ENCODE results near the gene NFIC. TPM values are rescaled to one million over a fixed set of nuclear protein-coding genes. Genes with fewer than 3 reads are reported as not detected.

NFIC gene
- polyA plus RNA-seq, 2 donors, result 15.4 to 48.1 TPM

DNA sequence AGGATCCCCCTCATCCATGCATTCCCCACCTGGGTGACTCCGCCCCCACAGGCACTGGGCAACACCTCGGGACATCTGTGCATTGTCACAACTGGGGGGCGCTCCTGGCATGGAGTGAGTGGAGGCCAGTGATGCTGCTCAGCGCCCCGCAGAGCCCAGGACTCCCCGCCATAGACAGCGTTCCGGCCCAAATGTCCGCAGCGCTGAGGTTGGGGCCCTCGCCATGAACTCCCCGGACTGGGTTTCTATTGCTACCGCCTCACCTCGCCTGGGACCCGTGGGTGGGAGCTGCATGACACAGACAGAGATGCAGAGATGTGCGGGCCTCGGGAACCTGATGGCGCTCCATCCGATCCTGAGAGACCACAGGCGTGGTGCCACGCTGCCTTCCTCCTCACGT, 144.3 kb downstream of the NFIC start:
- Histone ChIP-seq H3K4me3 (ENCODE audit: low read depth in 1 of 2, low read length in 2 of 2) (no peak overlapping the region), H3K9me3 (ENCODE audit: control insufficient read depth in 2 of 2, insufficient read depth in 1 of 2, low read depth in 1 of 2, low read length in 1 of 2) (peaks cover 0 to 2% of the 10 kb centered on the region in 2 donors), H3K36me3 (ENCODE audit: control insufficient read depth in 2 of 2, insufficient read depth in 2 of 2, low read length in 1 of 2) (peaks cover 4 to 15% of the 10 kb centered on the region in 2 donors), H3K4me1 (ENCODE audit: control insufficient read depth in 2 of 2, insufficient read depth in 2 of 2, low read length in 1 of 2) (peaks cover 7 to 29% of the 10 kb centered on the region in 2 donors), H3K27ac (ENCODE audit: low read depth in 2 of 2, low read length in 1 of 2) (no peak overlapping the region), H3K27me3 (ENCODE audit: control insufficient read depth in 1 of 2, insufficient read depth in 2 of 2, low read length in 2 of 2) (no peaks in the 10 kb centered on the region)
- WGBS, 2 donors, result 87 to 88% methylated on average over 22 of the region's 22 CpGs

DNA sequence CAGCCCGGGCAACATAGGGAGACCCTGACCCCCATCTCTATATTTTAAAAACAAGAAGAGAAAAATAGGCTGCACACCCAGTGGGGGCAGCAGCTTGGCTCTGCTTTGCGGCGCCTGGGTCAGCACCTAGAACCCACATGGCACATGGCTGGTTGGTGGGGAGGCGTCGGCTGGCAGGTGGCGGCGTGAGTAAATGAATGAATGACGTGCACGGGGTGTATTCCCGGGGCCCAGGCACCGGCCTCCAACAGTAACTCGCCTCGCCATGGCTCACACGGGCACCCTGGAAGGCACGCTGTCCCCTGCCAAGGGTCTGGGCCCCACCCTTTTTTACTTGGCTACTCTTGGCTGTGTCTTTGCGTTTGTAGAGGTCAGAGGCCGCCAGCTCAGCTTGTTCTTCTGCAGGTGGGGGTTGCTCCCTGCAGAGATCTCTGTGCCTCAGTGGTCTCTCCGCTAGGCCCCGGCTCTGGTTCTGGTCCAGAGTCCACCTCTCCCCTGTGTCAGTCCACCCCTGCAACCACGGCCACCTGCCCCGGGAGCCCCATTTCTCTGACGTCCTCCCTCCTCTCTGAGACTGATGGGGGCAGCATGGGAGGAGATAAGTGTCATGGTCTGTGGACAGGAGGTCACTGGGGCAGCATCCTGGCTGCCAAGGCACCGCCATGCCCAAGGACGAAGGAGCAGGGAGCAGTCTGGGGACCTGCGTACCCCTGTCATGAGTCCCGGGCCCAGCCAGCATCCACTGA, 145.3 kb downstream of the NFIC start:
- WGBS, 2 donors, result 80 to 83% methylated on average over 26 of the region's 26 CpGs
- peaks cover 7 to 33% of the 10 kb centered on the region in 2 donors for H3K4me1 ChIP-seq (ENCODE audit: control insufficient read depth in 2 of 2, insufficient read depth in 2 of 2, low read length in 1 of 2)

DNA sequence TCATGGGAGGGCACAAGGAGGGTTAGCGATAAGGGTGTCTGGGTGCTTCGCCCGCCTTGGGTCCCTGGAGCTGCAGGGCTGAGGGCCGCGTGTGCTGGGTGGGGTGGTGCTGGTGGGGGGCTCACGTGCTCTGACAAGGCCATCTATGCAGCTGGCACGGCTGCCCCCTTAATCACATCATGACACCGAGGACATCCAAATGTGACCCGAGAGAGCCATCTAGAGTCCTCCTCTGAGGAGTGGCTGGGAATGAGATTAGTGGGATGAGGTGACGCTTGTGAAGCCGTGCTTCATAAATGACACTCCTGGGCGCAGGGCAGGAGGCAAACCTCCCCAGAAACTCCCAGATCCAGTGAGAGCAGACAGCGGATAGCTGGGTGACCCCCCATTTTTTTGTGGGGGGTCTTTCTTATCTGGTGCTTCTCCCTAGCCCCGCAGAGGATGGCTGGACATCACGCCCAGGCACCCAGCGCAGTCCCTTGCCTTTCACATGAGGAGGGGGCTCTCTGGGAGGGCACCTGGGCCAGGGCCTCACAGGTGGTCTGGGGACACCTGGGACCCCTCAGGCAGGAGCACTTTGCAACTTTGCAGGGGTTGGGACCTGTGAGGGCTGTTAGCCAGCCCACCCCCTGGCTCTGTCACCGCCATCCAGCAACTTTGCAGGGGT, 146.3 kb downstream of the NFIC start:
- Histone ChIP-seq H3K4me1 (ENCODE audit: control insufficient read depth in 2 of 2, insufficient read depth in 2 of 2, low read length in 1 of 2) (peaks cover 6 to 28% of the 10 kb centered on the region in 2 donors), H3K36me3 (ENCODE audit: control insufficient read depth in 2 of 2, insufficient read depth in 2 of 2, low read length in 1 of 2) (peaks cover 4 to 15% of the 10 kb centered on the region in 2 donors), H3K9me3 (ENCODE audit: control insufficient read depth in 2 of 2, insufficient read depth in 1 of 2, low read depth in 1 of 2, low read length in 1 of 2) (no peaks in the 10 kb centered on the region), H3K27me3 (ENCODE audit: control insufficient read depth in 1 of 2, insufficient read depth in 2 of 2, low read length in 2 of 2) (no peaks in the 10 kb centered on the region), H3K27ac (ENCODE audit: low read depth in 2 of 2, low read length in 1 of 2) (no peak overlapping the region), H3K4me3 (ENCODE audit: low read depth in 1 of 2, low read length in 2 of 2) (no peak overlapping the region)
- 89 to 90% methylated on average over 17 of the region's 17 CpGs for WGBS, 2 donors

More for the DNA sequence above, 145.3 kb downstream of the NFIC start:
- H3K27ac ChIP-seq (ENCODE audit: low read depth in 2 of 2, low read length in 1 of 2), result no peak overlapping the region
- H3K9me3 ChIP-seq (ENCODE audit: control insufficient read depth in 2 of 2, insufficient read depth in 1 of 2, low read depth in 1 of 2, low read length in 1 of 2), result no peaks in the 10 kb centered on the region
- peaks cover 4 to 15% of the 10 kb centered on the region in 2 donors for H3K36me3 ChIP-seq (ENCODE audit: control insufficient read depth in 2 of 2, insufficient read depth in 2 of 2, low read length in 1 of 2)
- no peak overlapping the region for H3K4me3 ChIP-seq (ENCODE audit: low read depth in 1 of 2, low read length in 2 of 2)
- H3K27me3 ChIP-seq (ENCODE audit: control insufficient read depth in 1 of 2, insufficient read depth in 2 of 2, low read length in 2 of 2), result no peaks in the 10 kb centered on the region

DNA sequence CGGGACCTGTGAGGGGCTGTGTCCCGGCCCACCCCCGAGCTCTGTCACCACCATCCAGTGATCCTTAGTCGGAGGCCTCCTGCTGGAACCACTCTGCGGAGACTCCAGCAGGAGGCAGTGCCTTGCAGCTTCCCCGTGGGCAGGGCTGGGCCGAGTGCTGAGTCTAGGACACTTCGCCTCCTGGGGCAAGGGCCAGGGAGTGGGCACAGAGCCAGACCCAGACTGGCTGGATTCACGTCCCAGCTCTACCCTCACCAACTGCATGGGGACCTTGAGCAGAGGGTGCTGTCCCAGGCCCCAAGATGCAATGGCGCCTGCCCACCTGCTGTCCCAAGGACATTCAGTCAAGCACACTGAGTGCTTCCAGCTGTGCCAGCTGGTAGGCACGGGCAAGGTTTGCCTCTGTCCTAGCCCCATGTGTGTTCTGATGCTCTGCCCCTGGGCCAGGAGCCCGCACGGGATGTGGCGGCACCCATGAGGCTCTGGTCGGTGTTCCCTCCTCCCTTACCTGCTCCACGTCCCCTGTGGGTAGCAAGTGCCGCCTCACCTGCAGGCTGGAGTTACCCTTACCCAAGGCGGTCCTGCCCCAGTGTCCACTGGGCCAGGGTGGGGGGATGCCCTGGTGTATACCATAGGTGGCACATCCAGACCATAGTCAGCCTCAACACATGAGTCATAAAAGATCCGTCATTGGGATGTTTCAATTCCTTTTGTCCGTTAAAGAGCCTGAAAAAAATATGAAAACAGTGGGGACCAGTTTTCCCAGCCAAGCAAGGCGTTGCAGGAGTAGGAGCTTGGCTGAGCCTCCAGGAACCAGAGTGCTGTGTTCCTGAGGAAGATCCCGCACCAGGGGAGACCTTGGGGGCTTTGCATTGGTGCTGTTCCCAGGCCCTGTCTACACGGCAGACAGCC, 147.1 kb downstream of the NFIC start:
- 76 to 81% methylated on average over 23 of the region's 23 CpGs for WGBS, 2 donors
- peaks cover 4 to 15% of the 10 kb centered on the region in 2 donors for H3K36me3 ChIP-seq (ENCODE audit: control insufficient read depth in 2 of 2, insufficient read depth in 2 of 2, low read length in 1 of 2)
- H3K4me3 ChIP-seq (ENCODE audit: low read depth in 1 of 2, low read length in 2 of 2), result no peak overlapping the region
- no peaks in the 10 kb centered on the region for H3K9me3 ChIP-seq (ENCODE audit: control insufficient read depth in 2 of 2, insufficient read depth in 1 of 2, low read depth in 1 of 2, low read length in 1 of 2)
- peak overlapping the region in 1 of 2 donors; percentile 34 for H3K27ac ChIP-seq (ENCODE audit: low read depth in 2 of 2, low read length in 1 of 2)
- H3K4me1 ChIP-seq (ENCODE audit: control insufficient read depth in 2 of 2, insufficient read depth in 2 of 2, low read length in 1 of 2), result peaks cover 5 to 27% of the 10 kb centered on the region in 2 donors
- no peaks in the 10 kb centered on the region for H3K27me3 ChIP-seq (ENCODE audit: control insufficient read depth in 1 of 2, insufficient read depth in 2 of 2, low read length in 2 of 2)

DNA sequence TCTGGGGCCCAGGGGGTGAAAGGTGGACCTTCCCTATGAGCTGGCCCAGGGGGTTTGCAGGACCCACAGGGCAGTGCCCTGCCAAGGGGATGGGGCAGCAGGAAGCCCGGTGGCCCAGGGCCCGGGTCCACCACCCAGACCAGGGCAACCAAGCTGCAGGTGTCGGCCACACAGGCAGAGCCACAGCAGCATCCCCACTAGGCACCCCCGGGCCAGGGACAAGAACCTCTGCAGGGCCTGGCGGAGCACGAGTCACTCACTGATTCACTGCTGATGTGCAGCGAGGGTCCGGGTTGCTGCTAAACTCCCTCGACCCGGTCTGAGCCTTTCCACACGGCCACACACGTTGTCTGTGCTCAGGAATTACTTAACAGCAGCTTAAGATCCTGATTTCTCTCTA, 148.5 kb downstream of the NFIC start:
- WGBS, 2 donors, result 86 to 87% methylated on average over 12 of the region's 12 CpGs
- Histone ChIP-seq H3K36me3 (ENCODE audit: control insufficient read depth in 2 of 2, insufficient read depth in 2 of 2, low read length in 1 of 2) (peaks cover 0 to 9% of the 10 kb centered on the region in 2 donors), H3K27me3 (ENCODE audit: control insufficient read depth in 1 of 2, insufficient read depth in 2 of 2, low read length in 2 of 2) (no peaks in the 10 kb centered on the region), H3K4me3 (ENCODE audit: low read depth in 1 of 2, low read length in 2 of 2) (no peak overlapping the region), H3K9me3 (ENCODE audit: control insufficient read depth in 2 of 2, insufficient read depth in 1 of 2, low read depth in 1 of 2, low read length in 1 of 2) (no peaks in the 10 kb centered on the region), H3K4me1 (ENCODE audit: control insufficient read depth in 2 of 2, insufficient read depth in 2 of 2, low read length in 1 of 2) (peaks cover under 1 to 17% of the 10 kb centered on the region in 2 donors), H3K27ac (ENCODE audit: low read depth in 2 of 2, low read length in 1 of 2) (no peak overlapping the region)

DNA sequence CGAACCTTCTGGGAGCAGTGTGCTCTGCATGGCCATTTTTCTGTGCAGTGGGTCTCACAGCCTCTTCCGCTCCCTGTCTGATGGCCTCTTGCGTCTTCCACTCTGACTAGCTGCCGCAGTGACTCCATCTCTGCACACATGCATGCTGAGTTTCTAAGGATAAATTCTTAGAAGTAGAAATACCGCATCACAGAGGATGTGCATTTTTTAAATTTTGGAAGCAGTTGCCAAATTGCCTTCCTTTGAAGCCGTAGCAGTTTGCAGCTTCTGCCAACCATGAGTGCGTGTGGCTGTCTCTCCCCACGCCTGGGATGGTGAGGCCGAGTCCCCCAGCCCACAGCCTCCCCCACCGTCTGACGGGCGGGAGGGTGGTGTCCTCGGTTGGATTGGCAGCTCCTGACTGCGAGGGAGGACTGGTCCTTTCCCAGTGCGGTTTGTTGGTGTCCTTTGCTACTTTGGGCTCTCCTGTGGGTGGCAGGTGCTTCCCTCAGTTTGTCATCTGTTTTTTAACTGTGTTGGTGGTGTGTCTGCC, 149.6 kb downstream of the NFIC start:
- H3K27me3 ChIP-seq (ENCODE audit: control insufficient read depth in 1 of 2, insufficient read depth in 2 of 2, low read length in 2 of 2), result no peaks in the 10 kb centered on the region
- WGBS, 2 donors, result 57 to 70% methylated on average over 15 of the region's 15 CpGs

DNA sequence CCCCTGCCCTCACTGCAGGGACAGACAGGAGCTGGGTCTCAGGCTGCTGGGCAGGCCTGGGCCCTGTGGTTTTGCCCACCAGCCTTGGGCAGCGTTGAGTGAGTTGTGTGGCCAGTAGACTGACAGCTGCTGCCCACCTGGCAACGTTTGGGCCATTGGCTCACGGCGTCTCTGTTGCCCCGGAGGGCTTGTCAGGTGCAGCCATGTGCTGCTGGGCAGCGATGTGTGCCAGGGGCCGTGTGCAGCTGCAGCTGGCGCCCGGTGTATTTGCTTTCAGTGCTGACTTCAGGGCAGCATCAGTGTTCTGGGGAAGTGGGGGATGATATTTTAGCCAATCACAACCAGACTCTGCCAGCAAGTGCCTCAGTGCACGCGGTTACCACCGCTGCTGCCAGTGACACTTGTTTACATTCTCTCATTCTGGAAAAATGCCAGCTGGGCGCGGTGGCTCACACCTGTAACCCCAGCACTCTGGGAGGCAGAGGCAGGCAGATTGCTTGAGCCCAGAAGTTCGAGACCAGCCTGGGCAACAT, 150.4 kb downstream of the NFIC start:
- Histone ChIP-seq H3K4me3 (ENCODE audit: low read depth in 1 of 2, low read length in 2 of 2) (no peak overlapping the region), H3K27ac (ENCODE audit: low read depth in 2 of 2, low read length in 1 of 2) (no peak overlapping the region), H3K36me3 (ENCODE audit: control insufficient read depth in 2 of 2, insufficient read depth in 2 of 2, low read length in 1 of 2) (peaks cover 0 to 8% of the 10 kb centered on the region in 2 donors), H3K9me3 (ENCODE audit: control insufficient read depth in 2 of 2, insufficient read depth in 1 of 2, low read depth in 1 of 2, low read length in 1 of 2) (no peaks in the 10 kb centered on the region), H3K27me3 (ENCODE audit: control insufficient read depth in 1 of 2, insufficient read depth in 2 of 2, low read length in 2 of 2) (no peaks in the 10 kb centered on the region), H3K4me1 (ENCODE audit: control insufficient read depth in 2 of 2, insufficient read depth in 2 of 2, low read length in 1 of 2) (peaks cover 5 to 23% of the 10 kb centered on the region in 2 donors)
- WGBS, 2 donors, result 43 to 49% methylated on average over 15 of the region's 15 CpGs

More for the DNA sequence above, 149.6 kb downstream of the NFIC start:
- H3K27ac ChIP-seq (ENCODE audit: low read depth in 2 of 2, low read length in 1 of 2), result no peak overlapping the region
- H3K4me1 ChIP-seq (ENCODE audit: control insufficient read depth in 2 of 2, insufficient read depth in 2 of 2, low read length in 1 of 2), result peaks cover 5 to 23% of the 10 kb centered on the region in 2 donors
- H3K4me3 ChIP-seq (ENCODE audit: low read depth in 1 of 2, low read length in 2 of 2), result no peak overlapping the region
- peaks cover 0 to 8% of the 10 kb centered on the region in 2 donors for H3K36me3 ChIP-seq (ENCODE audit: control insufficient read depth in 2 of 2, insufficient read depth in 2 of 2, low read length in 1 of 2)
- H3K9me3 ChIP-seq (ENCODE audit: control insufficient read depth in 2 of 2, insufficient read depth in 1 of 2, low read depth in 1 of 2, low read length in 1 of 2), result no peaks in the 10 kb centered on the region

DNA sequence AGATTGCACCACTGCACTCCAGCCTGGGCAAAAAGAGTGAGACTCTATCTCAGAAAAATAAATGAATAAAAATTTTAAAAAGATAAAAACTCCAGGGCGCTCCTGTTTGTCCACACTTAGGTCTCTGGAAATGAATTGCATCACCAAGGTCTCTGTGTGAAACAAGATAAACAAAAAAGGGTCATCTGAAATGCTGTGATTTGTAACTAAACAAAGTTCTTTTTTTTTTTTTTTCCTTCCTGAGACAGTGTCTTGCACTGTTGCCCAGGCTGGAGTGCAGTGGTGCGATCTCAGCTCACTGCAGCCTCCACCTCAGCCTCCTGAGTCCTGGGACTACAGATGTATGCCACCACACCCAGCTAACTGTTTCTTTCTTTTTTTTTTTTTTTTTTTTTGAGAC, 151.3 kb downstream of the NFIC start:
- 77 to 96% methylated on average over 2 of the region's 2 CpGs for WGBS, 2 donors
- Histone ChIP-seq H3K4me3 (ENCODE audit: low read depth in 1 of 2, low read length in 2 of 2) (no peak overlapping the region), H3K9me3 (ENCODE audit: control insufficient read depth in 2 of 2, insufficient read depth in 1 of 2, low read depth in 1 of 2, low read length in 1 of 2) (no peaks in the 10 kb centered on the region), H3K36me3 (ENCODE audit: control insufficient read depth in 2 of 2, insufficient read depth in 2 of 2, low read length in 1 of 2) (peaks cover 0 to 14% of the 10 kb centered on the region in 2 donors), H3K27ac (ENCODE audit: low read depth in 2 of 2, low read length in 1 of 2) (no peak overlapping the region), H3K27me3 (ENCODE audit: control insufficient read depth in 1 of 2, insufficient read depth in 2 of 2, low read length in 2 of 2) (no peaks in the 10 kb centered on the region), H3K4me1 (ENCODE audit: control insufficient read depth in 2 of 2, insufficient read depth in 2 of 2, low read length in 1 of 2) (peaks cover 5 to 26% of the 10 kb centered on the region in 2 donors)

DNA sequence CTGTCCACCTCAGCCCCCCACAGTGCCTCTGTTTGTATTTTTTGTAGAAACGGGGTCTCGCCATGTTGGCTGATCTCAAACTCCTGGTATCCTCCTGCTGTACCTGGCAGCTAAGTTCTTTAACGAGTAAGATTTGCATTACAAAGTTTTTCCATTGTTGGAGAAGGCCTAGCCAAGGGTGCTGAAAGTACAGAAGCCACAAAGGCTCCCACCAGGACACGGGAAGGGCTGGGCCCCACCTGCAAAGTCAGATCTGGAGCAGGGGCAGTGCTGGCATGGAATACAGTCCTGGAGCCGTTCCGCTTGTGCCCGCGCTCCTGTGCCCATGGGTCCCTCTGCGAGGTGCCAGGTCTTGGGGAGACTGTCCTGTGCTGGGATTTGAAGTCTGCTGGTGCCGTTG, 151.9 kb downstream of the NFIC start:
- H3K4me3 ChIP-seq (ENCODE audit: low read depth in 1 of 2, low read length in 2 of 2), result no peak overlapping the region
- no peaks in the 10 kb centered on the region for H3K27me3 ChIP-seq (ENCODE audit: control insufficient read depth in 1 of 2, insufficient read depth in 2 of 2, low read length in 2 of 2)
- WGBS, 2 donors, result 81 to 83% methylated on average over 10 of the region's 10 CpGs
- H3K36me3 ChIP-seq (ENCODE audit: control insufficient read depth in 2 of 2, insufficient read depth in 2 of 2, low read length in 1 of 2), result peaks cover 0 to 17% of the 10 kb centered on the region in 2 donors
- H3K27ac ChIP-seq (ENCODE audit: low read depth in 2 of 2, low read length in 1 of 2), result no peak overlapping the region
- peaks cover 5 to 24% of the 10 kb centered on the region in 2 donors for H3K4me1 ChIP-seq (ENCODE audit: control insufficient read depth in 2 of 2, insufficient read depth in 2 of 2, low read length in 1 of 2)
- H3K9me3 ChIP-seq (ENCODE audit: control insufficient read depth in 2 of 2, insufficient read depth in 1 of 2, low read depth in 1 of 2, low read length in 1 of 2), result no peaks in the 10 kb centered on the region
